DOHH2 (cell line): Measurements from ENCODE around the gene PNPLA5.

Experiments
- CTCF ChIP-seq: fragments of 200-600 bp; sonication (generic); IDR thresholded peaks from one replicate; pipeline ENCODE4 v1.5.1; 2014; ENCODE audit warnings: antibody characterized with exemption, mild to moderate bottlenecking, low read depth, low read length; ENCODE audit not compliant: poor library complexity, severe bottlenecking
- EZH2phosphoT487 ChIP-seq: fragments of 200-600 bp; sonication (generic); IDR thresholded peaks from 2 replicates; pipeline ENCODE4 v1.6.1; 2017; ENCODE audit warnings: borderline replicate concordance, mild to moderate bottlenecking, antibody characterized with exemption, low read length, moderate library complexity, mixed read lengths

GRCh38 chr22:43878831-43879550 lies 12.8 kb downstream of the PNPLA5 start:
- TF ChIP-seq CTCF (no peak), EZH2phosphoT487 (no peak)
